Activated CD4-positive, alpha-beta T cell treated with anti-CD3 and anti-CD28 coated beads for 1 hour (primary cell): ENCODE measurements around the gene GLO1.

Experiments
- DNase-seq: peaks from one replicate; pipeline ENCODE4 v3.0.0-alpha.2; 2020

GLO1 gene

GRCh38 chr6:38702558-38703397, at the start of gene GLO1:
TSS of gene GLO1 (minus strand) at chr6:38703145. CDS start at chr6:38703054, 91 bp downstream.
- peak; percentile 92 for DNase-seq

DNA sequence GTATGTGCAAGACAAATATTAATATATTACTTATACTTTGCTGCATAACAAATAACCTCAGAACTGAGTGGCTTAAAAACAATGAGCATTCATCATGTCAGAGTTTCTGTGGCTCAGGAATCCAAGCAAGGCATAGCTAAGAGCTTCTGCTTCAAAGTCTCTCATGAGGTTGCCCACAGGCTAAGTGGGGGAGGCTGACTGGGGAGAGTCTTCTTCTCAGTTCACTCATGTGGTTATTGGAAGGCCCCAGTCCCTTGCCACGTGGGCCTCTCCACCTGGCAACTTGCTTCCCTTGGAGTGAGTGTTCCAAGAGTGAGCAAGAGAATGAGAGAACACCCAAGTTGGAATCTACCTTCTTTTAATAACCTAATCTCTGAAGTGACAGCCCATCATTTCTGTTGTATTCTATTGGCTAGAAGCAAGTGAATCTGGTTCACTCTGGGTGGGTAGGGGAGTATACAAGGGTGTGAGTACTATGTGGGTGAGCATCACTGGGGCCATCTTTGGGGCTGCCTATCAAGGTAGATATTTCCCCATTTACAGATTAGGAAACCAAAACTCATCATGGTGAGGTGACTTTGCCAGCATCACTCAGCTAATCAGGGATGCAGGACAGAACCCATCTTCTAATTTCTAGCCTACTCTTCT, 48.1 kb upstream of the GLO1 start:
- no peak for DNase-seq

- no peak for DNase-seq
These were observed 46.5 kb upstream of the GLO1 start for GRCh38 chr6:38749473-38749872.

DNA sequence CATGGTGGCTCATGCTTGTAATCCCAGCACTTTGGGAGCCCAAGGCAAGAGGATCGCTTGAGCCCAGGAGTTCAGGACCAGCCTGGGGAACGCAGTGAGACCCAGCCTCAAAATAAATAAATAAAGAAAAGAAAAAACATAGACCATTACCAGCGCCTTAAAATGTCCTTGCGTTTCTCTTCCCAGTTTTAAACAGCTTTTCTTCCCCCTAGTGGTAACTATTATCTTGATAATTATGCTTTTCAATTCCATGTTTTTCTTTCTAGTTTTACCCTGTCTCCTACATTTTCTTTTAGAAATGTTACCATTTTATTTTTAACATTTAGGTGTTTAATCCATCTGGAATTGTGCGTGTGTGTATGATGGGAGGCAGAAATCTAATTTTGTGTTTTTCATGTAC, 36.6 kb upstream of the GLO1 start:
- no peak for DNase-seq

DNA sequence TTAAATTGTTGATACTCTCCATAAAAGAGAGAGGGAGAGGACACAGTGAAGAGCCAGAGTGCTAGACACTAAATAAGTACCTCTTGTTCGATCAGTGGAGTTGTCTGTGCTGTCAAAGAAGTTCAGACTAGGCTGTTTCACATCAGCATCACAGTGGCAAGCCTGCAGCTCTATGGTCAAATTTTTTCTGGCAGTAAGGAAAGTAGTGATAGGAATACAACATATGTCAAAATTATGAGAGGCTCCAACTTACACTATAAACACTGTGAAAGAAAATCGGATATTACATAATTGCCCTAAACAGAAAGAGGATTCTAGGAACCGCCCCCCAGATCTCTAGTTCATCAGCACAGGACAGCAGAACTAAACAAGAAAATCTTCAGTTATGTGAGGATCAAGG, 35.3 kb upstream of the GLO1 start:
- DNase-seq, result no peak

DNA sequence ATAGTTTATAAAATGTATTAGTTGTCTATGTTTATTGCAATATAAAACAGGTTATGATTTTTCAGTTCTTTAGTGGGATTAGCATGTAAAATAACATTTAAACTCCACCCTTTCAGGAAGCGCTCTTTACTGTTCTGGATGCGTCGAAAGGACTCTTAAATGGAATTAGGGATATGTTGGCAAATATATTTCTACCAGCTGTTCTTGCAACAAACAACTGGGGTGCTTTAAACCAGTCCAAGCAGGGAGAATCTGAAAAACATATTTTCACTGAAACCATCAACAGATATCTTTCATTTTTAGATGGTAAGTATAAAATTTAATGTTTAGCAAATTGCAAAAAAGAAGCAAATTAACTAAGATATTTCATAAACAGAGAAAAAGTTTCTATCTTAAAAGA, 34.0 kb upstream of the GLO1 start:
- DNase-seq, result no peak

- DNase-seq, result no peak
These were observed 27.4 kb upstream of the GLO1 start for GRCh38 chr6:38730140-38730862.

DNA sequence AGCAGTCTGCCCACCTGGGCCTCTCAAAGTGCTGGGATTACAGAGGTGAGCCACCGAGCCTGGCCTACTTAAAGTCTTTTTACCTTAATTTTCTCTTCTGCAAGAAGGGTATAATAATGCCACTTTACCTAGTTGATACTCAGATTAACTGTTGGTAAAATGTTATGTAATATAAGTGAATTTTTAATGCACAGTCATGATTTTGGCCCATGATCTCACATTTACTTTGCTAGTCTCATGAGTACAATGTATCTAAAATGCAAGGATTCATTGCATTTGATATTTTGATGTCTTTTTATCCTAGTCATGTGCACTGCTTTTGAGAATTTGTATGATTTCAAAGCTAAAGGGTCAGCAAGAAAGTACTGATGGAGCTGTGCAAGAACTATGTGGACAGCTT, 25.3 kb upstream of the GLO1 start:
- no peak for DNase-seq

DNA sequence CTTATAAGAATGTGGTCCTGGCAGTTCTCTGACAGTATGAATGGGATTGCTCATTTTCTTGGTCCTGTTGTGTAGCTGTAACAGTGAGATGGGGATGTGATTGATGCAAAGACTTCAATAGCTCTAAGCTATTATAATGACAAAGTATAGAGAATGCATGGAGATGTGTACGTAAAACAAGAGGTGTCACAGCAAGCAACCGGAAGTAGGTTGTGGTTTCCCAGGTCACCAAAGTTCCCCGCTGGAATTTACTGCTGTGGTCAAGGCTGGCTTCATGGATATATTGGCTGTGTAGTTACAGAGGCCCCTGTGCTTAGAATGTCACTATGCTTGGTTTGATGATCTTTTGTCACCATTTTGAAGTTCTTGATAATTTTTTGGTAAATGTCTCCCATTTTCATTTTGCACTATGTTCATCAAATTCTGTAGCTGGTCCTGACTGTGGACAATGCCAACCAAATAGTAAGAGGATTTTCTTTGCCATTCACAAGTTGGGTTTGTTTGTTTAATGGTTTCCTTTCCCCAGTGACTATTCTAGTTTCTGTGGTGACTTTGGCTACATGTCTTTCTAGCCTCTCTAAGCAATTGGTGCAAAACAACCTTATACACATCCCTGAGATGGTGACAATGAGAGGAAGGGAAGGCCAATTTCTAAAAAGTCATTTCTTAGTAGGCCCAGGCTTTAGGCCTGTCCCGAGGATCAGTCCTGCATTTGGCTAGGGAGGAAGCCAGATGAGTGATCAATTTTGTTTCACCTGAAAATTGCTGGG, 22.7 kb upstream of the GLO1 start:
- no peak for DNase-seq

GRCh38 chr6:38724343-38724742, 21.4 kb upstream of the GLO1 start:
- DNase-seq, result no peak

DNA sequence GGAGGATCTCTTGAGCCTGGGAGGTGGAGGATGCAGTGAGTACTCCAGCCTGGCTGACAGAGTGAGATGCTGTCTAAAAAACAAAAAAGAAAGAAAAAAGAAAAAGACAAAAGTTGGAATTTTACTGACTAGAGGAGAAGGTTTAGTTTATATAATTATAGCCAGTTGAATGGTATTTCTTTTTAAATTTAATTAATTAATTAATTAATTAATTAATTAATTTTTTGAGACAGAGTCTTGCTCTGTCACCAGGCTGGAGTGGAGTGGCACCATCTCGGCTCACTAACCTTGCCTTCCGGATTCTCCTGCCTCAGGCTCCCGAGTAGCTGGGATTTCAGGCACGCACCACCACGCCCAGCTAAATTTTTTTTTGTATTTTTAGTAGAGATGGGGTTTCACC, 20.8 kb upstream of the GLO1 start:
- DNase-seq, result no peak

- no peak for DNase-seq
These were observed 19.9 kb upstream of the GLO1 start for GRCh38 chr6:38722727-38723334.

DNA sequence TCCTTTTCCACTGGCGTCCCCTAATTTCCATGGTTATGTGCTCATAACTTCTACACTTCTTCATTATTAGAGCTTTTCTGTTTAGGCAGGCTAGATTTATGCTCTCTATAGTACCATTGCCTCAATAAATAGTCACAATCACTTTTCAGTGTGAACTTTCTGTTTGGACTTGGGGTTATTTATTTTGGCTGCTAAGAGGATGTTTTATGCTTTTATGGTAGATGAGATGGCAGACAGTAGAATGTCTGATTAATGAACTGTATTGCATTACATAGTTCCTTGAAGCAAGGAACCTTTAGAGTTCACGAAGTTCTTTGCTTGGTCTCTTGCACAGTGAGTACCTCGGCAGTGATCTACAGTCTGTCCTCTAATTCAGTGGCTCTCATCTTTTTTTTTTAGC, 19.1 kb upstream of the GLO1 start:
- no peak for DNase-seq

DNA sequence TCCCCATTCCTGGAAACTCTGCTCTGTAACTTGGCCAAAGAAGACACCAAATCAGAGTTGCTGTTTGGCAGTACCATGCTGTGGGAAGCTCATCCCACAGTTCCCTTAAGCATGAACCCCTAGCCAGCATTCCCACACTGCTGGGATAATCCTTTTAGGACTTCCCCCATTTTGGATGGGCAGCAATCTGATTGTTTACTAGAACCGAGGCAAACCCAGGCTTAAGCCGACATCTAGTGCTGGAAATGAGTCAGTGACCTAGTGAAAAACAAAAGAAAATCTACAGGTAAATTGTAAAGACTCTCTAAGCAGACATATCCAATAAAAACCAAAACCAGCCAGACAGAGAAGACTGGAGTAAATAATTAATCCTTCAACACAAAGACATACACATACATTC, 17.4 kb upstream of the GLO1 start:
- DNase-seq, result no peak

- no peak for DNase-seq
These were observed 16.4 kb upstream of the GLO1 start for GRCh38 chr6:38719358-38719757.

GRCh38 chr6:38716825-38717224, 13.9 kb upstream of the GLO1 start:
- no peak for DNase-seq

GRCh38 chr6:38715016-38715689, 12.2 kb upstream of the GLO1 start, which contains the start of gene DNAH8:
TSS of gene DNAH8 (plus strand) at chr6:38715311. CDS start at chr6:38722810, 7,499 bp downstream.
- no peak for DNase-seq

DNA sequence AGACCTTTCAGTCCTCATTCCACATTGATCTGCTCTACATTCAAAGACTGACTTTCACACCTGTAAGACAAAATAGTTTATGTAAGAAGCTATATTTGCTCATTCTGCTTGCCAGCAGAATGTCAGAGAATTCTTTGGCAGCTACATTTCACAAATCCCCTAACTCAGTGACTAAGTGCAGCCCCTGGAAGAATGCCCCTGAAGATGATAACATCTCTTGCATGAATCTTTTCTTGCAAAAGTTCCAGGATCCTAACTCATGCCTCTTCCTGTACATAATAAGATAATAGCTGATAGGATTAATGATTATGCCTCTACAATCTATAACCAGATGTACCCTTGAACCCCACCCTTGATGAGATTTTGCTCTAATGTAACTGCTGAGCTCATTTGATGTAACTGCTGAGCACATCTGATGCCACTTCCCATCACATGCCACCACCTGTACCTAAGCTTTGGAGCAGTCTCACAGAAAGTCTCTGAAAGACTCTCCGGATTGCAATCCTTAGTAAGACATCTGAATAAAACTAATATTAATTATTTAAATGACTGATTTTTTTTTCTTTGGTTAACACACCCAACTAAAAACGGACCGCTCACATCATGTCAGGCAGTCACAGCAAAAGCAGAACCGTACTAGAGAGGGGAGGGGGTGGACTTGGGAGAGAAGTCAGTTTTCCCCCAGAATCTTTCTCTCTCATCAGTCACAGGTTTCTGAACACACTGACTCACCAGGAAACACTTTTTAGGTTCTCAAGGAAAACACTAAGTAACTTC, 11.5 kb upstream of the GLO1 start:
- DNase-seq, result no peak

- no peak for DNase-seq
These were observed 10.9 kb upstream of the GLO1 start for GRCh38 chr6:38713812-38714211.

- DNase-seq, result no peak
These were observed 5.6 kb upstream of the GLO1 start for GRCh38 chr6:38708496-38708895.

DNA sequence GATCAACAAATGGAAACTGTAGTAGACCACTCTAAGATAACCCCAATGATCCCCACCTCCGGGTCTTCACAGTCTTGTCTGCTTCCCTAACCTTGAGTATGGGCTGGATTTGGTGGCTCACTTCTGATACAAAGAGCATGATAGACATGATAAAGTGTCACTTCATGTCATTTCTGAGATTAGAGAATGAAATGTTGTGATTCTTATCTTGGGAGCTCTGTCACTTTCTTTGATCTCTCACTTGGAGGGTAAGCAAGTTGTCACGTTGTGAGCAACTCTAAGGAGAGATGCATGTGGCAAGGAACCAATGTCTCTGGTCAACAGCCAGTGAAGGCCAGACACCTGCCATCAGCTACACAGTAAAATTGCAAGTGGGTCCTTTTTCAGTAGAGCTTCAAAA, 3.0 kb upstream of the GLO1 start:
- no peak for DNase-seq
